OCI-LY7 (cell line): ENCODE results near the gene MAP3K20.

ENCODE experiments used
- EZH2phosphoT487 ChIP-seq: fragments of 200-600 bp; sonication (generic); IDR thresholded peaks from 2 replicates; pipeline ENCODE4 v1.6.1; 2018; ENCODE audit warnings: low read depth, borderline replicate concordance, mild to moderate bottlenecking, mixed run types, antibody characterized with exemption, low read length, moderate library complexity, mixed read lengths
- TF ChIP-seq, protein P1 (sequence below): fragments of 200-600 bp; sonication (generic); conservative IDR thresholded peaks from 2 replicates; pipeline ENCODE4 v1.5.1; 2014; ENCODE audit warnings: mild to moderate bottlenecking, antibody characterized with exemption, low read length, moderate library complexity, mixed read lengths

DNA sequence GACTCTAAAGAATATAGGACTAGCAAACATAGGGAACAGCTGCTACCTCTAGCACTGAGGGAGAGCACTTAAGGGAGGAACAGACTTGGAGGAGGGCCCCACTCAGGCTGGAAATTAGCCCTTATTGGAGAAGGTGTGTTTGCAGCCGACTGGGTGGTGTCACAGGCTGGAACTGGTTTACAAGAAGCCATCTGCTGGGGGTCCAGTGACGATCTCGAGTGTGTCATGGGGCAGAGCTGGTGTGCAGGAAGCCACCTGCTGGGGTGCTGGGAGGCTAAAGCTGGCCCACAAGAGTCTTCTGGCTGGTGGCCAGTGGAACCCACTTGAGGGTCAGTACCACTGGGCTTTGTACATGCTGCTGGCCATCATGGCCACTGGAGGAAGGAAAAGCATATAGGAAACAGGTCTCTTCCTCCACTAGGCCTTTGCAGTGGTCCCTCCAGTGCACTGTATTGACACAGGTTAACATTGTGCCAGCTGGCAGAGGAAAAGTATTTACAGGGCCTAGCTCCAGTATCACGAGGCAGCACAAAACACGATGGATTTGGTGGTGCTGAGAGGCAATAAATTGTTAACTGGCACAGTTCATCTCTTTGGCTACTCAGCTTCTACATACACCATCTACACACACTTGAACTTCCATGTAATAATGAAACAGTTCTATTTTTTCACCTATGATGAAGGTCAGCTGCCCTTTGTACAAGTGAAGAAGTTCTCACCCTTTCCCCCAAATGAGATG is 43.6 kb downstream of the MAP3K20 start:
- TF ChIP-seq, protein P1, sequence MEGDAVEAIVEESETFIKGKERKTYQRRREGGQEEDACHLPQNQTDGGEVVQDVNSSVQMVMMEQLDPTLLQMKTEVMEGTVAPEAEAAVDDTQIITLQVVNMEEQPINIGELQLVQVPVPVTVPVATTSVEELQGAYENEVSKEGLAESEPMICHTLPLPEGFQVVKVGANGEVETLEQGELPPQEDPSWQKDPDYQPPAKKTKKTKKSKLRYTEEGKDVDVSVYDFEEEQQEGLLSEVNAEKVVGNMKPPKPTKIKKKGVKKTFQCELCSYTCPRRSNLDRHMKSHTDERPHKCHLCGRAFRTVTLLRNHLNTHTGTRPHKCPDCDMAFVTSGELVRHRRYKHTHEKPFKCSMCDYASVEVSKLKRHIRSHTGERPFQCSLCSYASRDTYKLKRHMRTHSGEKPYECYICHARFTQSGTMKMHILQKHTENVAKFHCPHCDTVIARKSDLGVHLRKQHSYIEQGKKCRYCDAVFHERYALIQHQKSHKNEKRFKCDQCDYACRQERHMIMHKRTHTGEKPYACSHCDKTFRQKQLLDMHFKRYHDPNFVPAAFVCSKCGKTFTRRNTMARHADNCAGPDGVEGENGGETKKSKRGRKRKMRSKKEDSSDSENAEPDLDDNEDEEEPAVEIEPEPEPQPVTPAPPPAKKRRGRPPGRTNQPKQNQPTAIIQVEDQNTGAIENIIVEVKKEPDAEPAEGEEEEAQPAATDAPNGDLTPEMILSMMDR, result no peak
- TF ChIP-seq EZH2phosphoT487, result no peak
